GM19395 (cell line): Measurements from ENCODE around the gene SORCS3.

Experiments used
- ATAC-seq: cut with Tn5 transposase; IDR thresholded peaks from one replicate; pipeline ENCODE4 v1.9.1; 2021; ENCODE audit warnings: mild to moderate bottlenecking, moderate library complexity; ENCODE audit not compliant: unreplicated experiment

Gene SORCS3

DNA sequence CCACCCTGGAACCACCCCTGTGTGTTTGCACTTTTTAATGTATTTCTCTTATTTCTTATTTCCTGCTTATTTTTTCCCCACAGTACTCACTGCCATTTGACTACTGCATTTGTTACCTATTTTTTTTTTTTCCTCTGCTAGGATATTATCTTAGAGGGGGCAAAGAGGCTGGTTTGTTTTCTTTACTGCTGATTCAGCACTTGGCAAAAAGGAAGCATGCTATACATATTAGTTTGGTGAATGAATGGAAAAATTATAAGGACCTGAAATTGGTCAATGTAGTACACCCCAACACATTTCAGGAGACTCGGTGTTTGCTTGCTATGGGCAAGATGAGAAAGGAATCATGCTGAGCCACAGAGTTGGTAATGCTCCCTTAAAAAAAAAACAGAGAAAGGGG lies 193.5 kb downstream of the SORCS3 start:
- no peak for ATAC-seq

DNA sequence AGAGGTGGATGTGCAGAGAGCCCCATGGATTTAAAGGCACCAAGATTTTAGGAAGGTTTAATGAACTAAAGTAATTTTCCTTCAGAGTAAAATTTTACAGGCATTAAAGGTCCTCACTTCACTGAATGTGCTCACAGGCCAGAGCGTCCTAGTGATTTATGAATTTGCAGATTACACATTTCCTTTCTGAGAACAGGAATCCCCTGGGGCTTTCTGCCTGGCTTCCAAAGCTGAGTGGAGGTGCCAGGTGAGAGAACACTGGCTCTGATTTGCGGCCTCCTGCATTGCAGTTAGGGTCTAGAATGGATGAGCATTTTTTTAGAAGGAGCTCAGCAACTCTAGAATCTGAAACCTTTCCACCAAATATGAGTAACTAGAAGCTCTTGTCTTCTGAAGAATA lies 194.3 kb downstream of the SORCS3 start:
- ATAC-seq = no peak

- no peak for ATAC-seq
Measured at GRCh38 chr10:104842704-104843103, 201.6 kb downstream of the SORCS3 start.

GRCh38 chr10:104844073-104844472 lies 203.0 kb downstream of the SORCS3 start:
- ATAC-seq = no peak

GRCh38 chr10:104850023-104850422 lies 208.9 kb downstream of the SORCS3 start:
- no peak for ATAC-seq

DNA sequence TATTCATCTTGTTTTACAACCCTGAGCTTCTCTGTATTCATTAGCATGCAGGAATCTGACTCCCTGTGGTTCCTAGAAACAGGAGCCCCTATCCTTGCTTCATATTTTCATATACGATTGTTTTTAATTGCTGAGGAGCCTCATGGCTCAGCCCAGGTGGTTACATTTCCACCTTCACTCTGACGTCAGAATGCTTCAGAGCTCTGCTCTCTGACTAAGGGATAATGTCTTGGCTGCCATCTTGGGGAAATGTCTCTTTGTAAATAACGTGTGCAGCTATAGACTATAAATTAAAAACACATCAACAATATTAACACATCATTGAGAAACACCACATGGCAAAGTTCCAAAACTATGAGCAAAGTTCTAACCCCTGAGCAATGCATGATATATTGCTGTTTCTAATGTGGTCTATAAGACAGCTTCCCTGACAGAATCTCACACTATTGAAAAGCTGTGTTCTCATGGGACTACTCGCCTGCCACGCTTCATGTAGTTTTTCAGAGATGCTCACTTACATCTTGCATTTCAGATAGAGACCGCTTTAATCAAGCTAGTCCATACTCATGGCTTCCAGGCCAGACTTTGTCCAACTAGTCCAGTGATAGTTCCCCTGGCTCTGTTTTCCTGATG lies 227.0 kb downstream of the SORCS3 start:
- no peak for ATAC-seq

DNA sequence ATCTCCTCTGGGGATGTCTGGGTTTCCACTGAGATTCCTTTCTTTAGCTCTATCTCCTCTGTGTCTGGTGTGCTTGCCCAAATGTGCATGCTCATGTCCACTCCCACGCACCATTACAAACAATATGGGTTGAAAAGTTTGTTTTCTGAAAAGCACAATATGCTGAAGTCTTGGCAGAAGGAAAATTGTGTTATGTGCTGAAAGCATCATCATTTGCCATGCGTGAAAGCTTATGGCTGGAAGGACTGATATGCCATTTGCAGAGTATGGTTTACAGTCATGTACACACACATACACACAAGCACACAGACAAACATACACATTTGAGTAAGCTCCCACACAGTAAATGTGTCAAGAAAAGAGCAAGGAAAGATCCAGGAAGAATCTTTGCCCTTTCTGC lies 231.6 kb downstream of the SORCS3 start:
- ATAC-seq = no peak

DNA sequence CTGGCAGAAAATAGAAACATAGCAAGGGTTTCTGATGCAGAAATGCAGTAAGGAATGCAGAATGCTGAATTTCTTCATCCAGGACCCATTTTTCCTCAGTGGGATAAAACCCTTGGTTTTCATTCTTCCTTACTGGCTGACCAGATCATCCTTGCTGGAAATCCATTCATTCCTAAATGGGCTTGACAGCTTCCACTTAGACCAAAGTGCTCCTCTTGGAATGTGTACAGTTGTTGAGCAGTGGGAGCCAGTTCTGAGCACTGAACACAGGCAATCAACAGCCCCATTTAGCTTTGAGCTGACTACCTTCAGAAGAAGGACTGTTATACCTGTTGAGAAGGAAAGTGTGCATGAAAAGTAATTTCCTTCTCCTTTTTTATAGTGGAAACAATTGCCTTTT lies 232.1 kb downstream of the SORCS3 start:
- ATAC-seq = no peak

- ATAC-seq = no peak
Measured at GRCh38 chr10:104875561-104875960, 234.5 kb downstream of the SORCS3 start.

DNA sequence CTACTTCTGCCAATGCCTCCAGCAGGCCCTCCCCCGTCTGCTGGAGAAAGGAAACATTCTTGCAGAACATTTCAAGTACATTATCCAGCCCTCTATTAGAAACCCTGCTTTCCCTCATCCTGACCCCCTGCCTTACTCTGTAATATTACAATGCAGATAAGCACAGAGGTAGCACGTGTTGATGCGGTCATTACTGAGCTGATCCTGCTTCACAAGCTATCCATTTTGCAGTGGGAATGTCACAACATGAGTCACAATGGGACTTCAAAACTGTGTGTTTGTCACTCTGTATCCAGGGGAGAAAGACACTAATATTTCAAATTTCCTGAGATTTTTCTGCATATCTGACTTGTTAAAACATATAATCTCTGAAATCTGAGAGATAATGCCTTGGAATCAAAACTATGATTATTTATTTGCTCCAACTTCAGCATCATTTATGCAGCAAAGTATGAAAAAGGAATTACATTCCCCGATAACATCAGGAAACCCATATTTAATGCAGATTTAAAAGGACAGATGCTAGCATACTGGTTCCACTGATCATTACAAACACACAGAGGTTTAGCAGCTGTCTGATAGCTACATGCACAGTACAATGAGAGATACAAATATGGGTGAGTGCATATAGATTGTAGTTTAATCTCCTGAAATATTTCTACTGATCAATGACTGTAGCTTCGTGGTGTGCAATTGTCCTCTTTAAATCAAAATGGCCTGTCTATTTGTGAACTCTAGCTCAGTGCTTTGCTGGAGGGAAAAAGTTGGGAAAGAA lies 239.7 kb downstream of the SORCS3 start:
- ATAC-seq = no peak

- no peak for ATAC-seq
Measured at GRCh38 chr10:104881740-104882139, 240.7 kb downstream of the SORCS3 start.

DNA sequence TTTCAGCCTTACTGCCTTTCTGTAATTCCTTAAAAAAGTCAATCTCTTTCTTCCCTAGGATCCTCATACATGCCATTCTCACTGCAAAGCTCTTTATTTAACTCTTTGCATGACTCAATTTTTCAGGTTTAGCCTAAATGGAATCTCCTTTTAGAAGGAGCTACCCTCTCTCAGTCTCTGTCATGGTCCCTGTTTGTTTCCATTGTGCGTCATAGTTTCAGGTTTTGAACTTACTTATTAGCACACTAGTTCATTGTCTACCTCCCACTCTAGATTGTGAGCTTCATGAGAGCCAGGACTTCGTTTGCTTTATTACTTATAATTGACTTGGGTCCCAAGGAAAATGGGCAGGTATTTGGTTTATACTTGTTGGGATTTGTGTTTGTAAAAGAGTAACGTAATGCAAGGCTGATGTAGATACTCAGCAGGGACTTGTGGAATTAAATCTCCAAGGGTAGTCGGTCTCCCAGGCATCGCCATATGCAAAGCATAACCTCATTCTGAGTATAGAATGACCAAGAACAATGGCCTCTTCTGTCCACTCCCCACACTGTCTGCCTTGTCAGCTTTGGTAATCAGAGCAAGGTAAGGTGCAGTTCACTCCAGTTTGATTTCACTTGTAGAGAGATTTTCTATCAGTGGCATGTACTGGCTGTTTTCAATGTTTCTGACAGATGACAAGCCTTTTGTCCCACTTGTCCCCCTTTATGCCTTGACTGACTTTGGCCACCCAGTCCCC lies 252.0 kb downstream of the SORCS3 start:
- ATAC-seq = no peak

- ATAC-seq = no peak
Measured at GRCh38 chr10:104893701-104894100, 252.6 kb downstream of the SORCS3 start.

DNA sequence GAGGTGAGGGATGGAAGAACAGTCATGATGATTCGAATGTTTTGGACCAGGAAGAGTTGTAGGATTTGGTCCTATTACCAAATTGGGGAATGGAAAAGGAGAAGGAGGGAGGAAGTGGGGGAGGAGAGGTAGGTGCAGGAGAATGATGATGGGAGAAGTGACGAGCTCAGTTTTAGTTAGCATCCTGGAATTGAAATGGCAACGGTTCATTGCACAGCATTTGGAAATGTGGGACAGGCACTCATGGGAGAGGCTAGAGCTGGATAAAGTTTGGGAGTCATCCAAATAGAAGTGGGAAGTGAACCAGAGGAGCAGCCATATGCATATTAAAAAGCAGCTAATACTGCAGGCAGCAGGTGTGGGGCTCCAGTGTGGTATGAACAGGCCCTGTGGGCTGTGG lies 253.6 kb downstream of the SORCS3 start:
- ATAC-seq = no peak

DNA sequence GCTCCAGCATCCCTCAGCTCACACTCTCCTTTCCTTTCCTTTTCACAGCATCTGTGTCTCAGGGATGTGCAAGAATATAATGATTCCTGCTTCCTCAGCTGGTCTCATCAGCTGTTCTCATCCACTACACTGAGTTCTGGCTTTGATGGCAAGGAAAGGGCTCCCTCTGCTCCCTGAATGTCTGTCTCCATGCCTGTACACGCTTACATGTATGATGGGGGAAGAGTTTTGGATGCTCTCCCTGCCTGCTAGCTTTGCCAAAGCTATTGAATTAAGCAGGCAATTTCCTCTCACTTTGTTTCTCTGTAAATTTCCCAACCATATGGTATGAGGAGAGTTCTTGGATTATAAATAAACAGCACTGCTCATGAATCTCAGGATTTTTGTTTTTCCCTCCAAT lies 254.5 kb downstream of the SORCS3 start:
- no peak for ATAC-seq

DNA sequence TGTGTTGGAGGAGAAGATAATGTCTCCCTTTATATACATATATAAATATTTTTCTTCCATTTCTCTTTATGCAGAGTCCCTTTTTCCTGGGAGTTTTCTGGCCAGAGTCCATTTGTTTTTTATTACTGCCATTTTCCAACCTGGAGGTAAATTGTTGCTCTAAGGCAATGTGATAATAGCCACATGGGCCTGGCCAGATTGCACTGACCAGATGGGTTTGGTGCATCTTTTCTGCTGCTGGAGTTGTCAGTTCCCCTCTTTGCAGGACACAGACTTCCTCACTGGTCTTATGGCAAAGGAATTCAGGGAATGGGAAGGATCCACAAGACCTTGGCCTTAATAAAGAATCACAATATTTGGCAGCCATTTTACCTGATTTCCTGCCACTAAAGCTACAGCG lies 254.9 kb downstream of the SORCS3 start:
- ATAC-seq = no peak

DNA sequence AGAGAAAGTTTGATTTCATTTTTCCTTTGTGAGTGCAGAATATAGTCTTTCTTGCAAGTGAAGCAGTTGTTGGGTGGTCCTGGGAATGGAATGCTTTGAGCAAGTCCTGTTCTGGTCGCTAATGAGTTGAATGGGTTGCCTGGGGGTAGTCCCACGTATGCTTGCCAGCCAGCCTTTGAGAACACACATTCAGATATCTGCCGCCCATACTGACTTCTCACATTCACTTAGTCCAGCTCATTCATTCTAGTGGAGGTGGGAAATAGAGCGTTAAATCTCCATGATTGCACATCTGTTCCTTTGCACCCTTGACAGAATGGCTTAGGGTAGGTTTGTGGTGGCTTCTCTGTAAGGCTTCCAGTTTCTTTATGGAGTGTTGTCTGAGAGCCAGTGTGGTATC lies 256.6 kb downstream of the SORCS3 start:
- ATAC-seq = no peak

GRCh38 chr10:104899779-104900178 lies 258.7 kb downstream of the SORCS3 start:
- ATAC-seq = no peak

DNA sequence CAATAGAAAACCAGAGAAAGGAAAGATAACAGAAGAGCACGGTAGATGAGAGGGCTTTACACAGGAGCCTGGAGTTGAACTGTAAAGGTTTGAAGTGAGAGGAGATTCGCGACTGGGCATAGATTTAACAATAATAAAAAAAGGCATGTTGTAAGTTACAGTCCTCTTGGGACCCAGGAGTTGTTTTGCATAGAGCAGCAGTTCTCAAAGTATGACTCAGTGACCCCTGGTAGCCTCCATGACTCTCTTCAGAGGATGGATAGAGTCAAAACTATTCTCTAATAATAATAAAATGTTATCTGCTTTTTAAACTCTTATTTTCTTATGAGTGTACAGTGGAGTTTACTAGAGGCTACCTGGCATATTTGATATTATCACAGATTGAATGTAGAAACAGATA lies 262.3 kb downstream of the SORCS3 start:
- no peak for ATAC-seq

DNA sequence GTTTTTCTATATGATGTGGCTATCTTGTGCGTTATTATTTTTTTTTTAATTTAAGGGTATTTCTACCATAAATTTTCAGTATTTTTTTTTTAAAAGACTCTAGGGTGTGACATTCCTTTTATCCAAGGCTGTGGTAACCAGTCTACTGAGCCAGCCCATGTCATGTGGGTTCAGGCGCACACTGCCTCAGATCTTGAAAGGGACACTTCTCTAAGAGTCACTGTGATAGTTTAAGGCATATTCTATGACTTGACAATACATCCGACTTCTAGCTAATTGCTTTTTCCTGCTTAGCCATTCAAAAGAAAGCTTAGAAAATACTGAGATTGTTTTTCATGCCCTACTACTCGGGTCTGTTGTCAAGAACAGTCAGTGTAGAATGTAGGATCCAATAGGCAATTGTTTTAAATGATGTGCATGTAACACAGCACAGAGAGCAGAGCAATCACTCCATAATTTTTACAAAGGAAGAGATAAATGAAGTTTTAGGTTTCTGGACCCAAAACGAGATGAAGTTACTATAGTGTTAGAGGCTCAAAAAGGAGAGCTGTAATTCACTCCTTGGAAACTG lies 263.7 kb downstream of the SORCS3 start:
- no peak for ATAC-seq

- ATAC-seq = no peak
Measured at GRCh38 chr10:104906112-104906511, 265.0 kb downstream of the SORCS3 start.

DNA sequence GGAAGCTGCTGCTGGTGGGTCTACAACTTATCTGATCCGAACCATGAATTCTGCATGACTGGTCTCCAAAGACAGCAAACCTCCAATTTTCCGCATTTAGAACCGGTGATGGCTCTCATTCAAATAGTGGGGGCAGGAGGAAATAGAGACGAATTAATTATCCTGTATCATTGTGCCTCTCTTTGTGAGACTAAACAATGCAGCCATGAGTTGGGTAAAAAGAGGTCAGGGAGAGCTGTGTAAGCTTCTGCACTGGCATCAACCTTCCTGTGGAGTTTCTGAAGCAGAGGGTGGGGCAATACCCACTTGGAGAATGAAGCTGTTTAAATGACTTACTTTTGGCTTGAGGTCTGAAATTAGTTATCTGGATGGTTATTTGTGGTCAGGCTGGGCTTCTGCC lies 266.4 kb downstream of the SORCS3 start:
- ATAC-seq = no peak
